ENCODE results near the gene OR6K3.

The OR6K3 gene

DNA sequence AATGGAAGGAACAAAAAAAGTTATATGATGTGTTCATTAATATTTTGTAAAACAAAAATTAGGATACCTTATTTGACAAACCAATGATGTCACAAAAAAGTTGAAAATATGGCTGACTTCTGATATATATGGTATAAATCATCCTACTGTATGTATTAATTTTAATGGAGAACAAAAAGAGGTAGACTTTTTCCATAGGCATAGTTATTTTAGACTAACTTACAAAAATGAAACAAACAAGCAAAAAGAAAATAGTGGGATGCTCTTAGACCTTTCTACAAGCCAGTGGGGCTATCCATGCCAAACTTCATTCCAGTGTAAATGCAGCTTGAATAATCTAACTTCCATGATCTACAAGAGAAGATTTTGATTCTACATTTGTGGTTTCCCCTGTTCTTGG lies 33.5 kb downstream of the OR6K3 start:
- no peak for DNase-seq (ENCODE audit: low spot score)

DNA sequence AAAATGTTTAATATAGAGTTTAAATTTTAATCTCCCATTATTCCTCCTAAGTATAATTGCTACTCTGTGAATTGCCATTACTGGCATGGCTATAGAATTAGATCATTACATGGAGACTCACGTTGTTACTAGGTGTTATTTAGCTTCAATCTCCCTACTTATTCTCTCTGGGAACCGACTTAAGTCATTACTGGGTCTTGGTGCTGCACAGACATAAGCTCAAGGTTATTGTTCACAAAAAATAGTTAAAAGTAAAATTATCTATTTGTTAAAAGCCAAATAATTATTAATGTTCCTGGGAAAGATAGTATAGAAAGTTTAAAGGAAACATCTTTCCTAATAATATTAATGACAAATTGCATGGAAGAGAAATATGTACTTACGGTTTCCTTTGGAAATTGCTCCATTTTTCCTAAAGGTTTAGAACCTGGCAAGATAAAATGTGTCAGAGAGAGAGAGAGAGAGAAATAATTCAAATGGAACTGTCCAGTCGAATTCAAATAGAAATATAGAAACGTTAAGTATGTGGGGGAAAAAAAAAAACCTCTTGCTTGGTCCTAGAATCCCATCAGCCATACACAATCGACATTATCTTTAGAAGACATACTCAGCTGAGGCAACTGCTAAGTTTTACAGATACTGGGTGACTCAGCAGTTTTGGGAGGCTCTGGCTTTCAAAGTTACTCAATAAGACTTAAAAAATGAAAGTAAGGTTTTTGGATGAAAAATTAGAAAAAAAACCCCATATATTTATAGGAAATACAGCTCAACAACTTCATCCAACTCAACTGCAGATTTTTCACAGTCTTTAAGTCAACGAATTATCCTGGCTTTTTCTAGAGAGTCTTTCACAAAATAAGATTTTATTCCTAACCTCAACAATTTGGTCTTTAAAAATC lies 34.2 kb downstream of the OR6K3 start, which contains the start of gene SPTA1:
Gene SPTA1, minus strand, starts transcription at position 605 of the 899 bp plus-strand sequence. Its CDS starts 198 bp downstream, at position 407.
- peak; percentile 94 for DNase-seq (ENCODE audit: low spot score)

DNA sequence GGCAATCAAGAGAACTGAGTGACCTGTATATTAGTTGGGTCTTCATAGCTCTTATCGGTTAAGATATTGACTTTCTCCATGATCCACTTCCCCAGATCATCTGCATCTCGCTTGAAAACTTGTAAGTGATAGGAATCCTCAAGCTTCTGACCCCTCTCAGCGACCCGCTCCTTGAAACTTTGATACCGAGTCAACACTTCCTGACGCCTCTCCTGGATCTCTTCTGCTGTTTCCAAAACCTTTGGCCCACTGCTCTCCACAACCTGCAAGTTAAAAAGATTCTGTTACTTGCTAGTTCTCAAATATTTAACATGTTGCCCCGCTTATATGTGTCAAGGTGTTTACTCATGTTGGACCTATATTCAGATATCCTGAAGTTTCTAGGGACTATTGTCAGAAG lies 35.4 kb downstream of the OR6K3 start:
- peak; percentile 76 for DNase-seq (ENCODE audit: low spot score)

DNA sequence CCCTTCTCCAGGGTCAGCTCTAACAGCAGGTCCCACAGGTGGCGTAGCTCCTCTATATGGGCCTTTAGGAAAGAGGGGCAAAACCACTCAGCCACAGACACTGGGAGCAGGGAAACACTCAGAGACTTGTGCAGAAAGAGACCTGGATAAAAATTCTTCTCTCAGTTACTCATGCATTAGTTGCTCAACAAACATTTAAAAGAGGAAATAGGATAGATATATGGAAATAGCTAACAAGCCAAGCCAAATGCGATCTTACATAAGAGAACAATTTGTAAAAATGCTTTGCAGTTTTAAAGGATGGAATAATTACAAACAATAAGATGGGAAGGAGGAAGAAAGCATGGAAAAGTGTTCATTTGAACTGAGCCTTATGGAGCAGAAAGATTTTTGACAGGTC lies 38.9 kb downstream of the OR6K3 start:
- no peak for DNase-seq (ENCODE audit: low spot score)

DNA sequence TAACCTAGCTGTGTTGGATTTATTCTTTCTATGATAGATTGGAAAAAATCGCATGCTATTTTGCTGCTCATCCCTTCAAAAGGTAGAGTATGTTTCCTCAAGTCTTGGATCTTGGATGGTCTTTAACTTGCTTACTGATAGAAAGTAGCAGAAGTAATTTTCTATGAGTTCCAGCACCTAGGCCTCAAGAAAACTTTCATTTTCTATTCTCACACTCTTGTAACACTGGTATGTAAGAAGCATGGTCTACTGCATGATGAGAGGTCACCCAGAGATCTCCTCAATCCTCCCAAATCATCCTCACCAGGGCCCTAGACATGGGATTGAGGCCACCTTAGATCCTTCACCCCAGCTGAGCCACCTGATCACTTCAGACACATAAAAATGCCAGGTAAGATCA lies 41.2 kb downstream of the OR6K3 start:
- DNase-seq (ENCODE audit: low spot score): no peak

DNA sequence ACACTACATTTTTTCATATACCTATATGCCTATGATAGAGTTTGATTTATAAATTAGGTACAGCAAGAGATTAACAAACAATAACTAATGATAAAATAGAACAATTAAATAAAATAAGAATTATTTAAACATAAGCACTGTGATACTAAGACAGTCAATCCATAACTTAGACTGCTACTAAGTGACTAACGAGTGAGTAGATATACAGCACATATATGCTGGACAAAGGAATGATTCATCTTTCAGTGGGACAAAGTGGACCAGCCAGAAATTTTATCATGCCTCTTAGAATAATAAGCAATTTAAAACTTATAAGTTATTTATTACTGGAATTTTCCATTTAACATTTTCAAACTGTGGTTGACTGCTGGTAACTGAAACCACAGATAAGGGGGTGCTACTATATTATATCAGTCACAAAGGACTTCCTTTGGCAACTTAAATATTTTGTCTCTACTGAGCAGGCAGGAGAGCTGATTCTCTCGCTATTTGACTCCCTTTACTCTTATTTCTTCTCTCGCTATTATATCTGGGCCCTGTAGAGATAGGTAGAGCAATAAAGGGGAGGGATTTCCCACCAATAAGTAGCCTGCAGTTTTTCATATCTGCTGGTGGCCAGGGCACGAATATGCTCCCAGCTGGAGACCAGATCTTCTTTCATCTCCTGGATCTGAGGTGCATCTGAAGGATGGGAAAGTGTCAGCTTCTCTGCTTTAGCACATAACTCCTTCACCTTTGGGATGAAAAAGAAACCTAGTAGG lies 44.8 kb downstream of the OR6K3 start:
- DNase-seq (ENCODE audit: low spot score): no peak

DNA sequence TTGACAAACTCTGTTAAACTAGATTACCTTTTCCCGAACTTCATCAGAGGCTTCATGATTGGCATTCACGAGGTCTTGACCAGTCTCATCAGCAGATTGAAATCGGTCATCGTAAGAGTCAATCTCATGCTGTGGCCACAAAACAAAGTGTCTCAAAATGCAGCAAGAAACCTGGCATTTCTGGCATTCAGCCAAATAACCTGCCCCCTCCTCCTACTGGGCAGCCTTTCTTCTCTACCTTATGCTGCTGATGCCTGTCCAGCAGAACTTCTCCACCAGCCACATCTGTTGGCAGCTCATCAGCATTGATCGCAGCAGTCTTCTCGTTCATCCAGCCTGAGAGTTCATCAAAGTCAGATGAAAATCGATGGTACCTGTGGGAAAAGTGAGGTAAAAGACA lies 46.2 kb downstream of the OR6K3 start:
- DNase-seq (ENCODE audit: low spot score): no peak

Data from hematopoietic multipotent progenitor cell treated with erythropoietin and hydrocortisone succinate and interleukin-3 and kit ligand, for 17 days (in vitro differentiated cells).